Stimulated activated naive CD8-positive, alpha-beta T cell treated with anti-CD3 and anti-CD28 coated beads, Interleukin-15, Interleukin-2, amounts not matched to agents 100 ng/mL and 50 ng/mL, for 24 hours (primary cell): Measurements from ENCODE around the gene EIPR1.

Source experiments
- H3K27ac Mint-ChIP-seq: one replicate; pipeline ENCODE4 v1.8.0; 2021; ENCODE audit warnings: mild to moderate bottlenecking, mixed read lengths
- H3K27me3 Mint-ChIP-seq: one replicate; pipeline ENCODE4 v1.8.0; 2021; ENCODE audit warnings: mixed read lengths
- H3K36me3 Mint-ChIP-seq: one replicate; pipeline ENCODE4 v1.8.0; 2021; ENCODE audit warnings: low read depth, mixed read lengths
- H3K4me1 Mint-ChIP-seq: one replicate; pipeline ENCODE4 v1.8.0; 2021; ENCODE audit warnings: low read depth, mixed read lengths
- H3K4me3 Mint-ChIP-seq: one replicate; pipeline ENCODE4 v1.8.0; 2021; ENCODE audit warnings: mild to moderate bottlenecking, mixed read lengths
- H3K9me3 Mint-ChIP-seq: one replicate; pipeline ENCODE4 v1.8.0; 2021; ENCODE audit warnings: mixed read lengths

Gene EIPR1

DNA sequence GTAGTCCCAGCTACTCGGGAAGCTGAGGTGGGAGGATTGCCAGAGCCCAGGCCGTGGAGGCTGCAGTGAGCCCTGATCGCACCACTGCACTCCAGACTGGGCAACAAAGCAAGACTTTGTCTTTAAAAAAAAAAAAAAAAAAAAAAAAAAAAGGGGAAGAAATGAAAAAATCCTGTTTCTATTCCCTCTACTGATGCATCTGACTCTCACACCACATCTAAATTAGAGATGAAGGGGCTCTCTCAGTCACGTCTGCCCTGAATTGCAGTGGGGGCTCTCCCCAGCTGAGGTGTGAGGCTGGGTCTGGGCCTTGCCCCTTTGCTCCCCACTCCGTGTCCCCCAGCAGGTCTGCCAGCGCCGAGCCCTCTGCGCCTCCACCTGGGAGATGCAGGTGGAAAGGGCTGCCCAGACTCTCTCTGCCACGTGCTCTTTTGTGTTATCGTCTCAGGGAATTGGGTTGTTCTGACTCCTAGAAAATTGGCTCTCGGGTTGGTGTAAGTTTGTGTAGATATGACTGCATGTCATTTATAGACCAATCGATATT lies 32.1 kb upstream of the EIPR1 start:
- no peaks in the 10 kb centered on the region for H3K9me3 Mint-ChIP-seq
- peaks cover 39% of the 10 kb centered on the region for H3K36me3 Mint-ChIP-seq
- H3K27me3 Mint-ChIP-seq: no peaks in the 10 kb centered on the region
- no peak overlapping the region for H3K4me3 Mint-ChIP-seq
- peaks cover 5% of the 10 kb centered on the region for H3K4me1 Mint-ChIP-seq
- peak overlapping the region; percentile 65 for H3K27ac Mint-ChIP-seq

DNA sequence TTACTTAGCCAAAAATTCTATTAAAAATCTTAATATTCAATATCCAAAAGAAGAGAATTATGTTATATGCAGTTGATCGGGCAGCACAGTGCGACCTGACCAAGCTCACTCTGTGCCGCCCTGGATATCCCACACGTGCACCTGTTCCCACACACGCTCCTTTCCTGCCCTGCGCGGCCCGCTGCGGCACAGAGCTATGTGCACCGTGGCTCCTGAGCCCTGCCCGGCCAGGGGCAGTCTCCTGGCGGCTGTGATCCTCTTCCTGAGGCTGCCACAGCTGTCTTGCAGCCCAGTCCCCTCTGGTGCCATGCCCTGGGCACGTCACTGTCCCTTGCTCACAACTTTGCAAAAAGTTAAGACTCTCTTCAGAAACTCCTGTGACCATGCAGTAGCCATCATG lies 31.2 kb upstream of the EIPR1 start:
- H3K27ac Mint-ChIP-seq: no peak overlapping the region
- peaks cover 6% of the 10 kb centered on the region for H3K4me1 Mint-ChIP-seq

GRCh38 chr2:3406501-3406900 lies 28.9 kb upstream of the EIPR1 start:
- no peak overlapping the region for H3K27ac Mint-ChIP-seq
- H3K4me3 Mint-ChIP-seq: no peak overlapping the region
- no peaks in the 10 kb centered on the region for H3K27me3 Mint-ChIP-seq

More for the DNA sequence above, 31.2 kb upstream of the EIPR1 start:
- H3K27me3 Mint-ChIP-seq: no peaks in the 10 kb centered on the region
- peaks cover 45% of the 10 kb centered on the region for H3K36me3 Mint-ChIP-seq
- H3K9me3 Mint-ChIP-seq: no peaks in the 10 kb centered on the region
- no peak overlapping the region for H3K4me3 Mint-ChIP-seq

GRCh38 chr2:3405876-3406275 lies 28.3 kb upstream of the EIPR1 start:
- Mint-ChIP-seq H3K9me3 (no peaks in the 10 kb centered on the region), H3K4me3 (no peak overlapping the region), H3K27me3 (no peaks in the 10 kb centered on the region), H3K36me3 (peaks cover 50% of the 10 kb centered on the region), H3K4me1 (peaks cover 11% of the 10 kb centered on the region), H3K27ac (no peak overlapping the region)

More at GRCh38 chr2:3406501-3406900, 28.9 kb upstream of the EIPR1 start:
- Mint-ChIP-seq H3K4me1 (peaks cover 11% of the 10 kb centered on the region), H3K36me3 (peaks cover 54% of the 10 kb centered on the region), H3K9me3 (no peaks in the 10 kb centered on the region)

DNA sequence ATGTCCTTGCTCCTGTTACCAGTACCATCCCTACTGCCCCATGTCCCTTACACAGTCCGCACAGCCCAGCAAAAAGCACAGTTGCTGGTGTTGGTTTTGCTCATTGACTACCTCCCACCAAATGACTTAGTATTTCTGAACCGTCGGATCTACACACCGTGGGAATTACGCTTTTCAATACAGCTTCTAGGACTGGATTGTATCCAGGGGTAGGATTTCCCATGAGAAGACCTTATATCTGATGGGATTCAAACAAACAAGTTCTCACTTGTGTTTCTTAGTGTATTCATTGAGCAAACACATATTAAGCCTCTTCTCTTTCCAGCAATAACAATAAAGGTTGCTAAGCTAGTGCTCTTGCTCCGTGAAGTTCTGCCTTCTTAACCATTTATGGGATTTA lies 27.7 kb upstream of the EIPR1 start:
- H3K27me3 Mint-ChIP-seq: no peaks in the 10 kb centered on the region
- H3K27ac Mint-ChIP-seq: no peak overlapping the region
- H3K36me3 Mint-ChIP-seq: peaks cover 56% of the 10 kb centered on the region
- H3K4me1 Mint-ChIP-seq: peaks cover 11% of the 10 kb centered on the region
- no peaks in the 10 kb centered on the region for H3K9me3 Mint-ChIP-seq
- no peak overlapping the region for H3K4me3 Mint-ChIP-seq

DNA sequence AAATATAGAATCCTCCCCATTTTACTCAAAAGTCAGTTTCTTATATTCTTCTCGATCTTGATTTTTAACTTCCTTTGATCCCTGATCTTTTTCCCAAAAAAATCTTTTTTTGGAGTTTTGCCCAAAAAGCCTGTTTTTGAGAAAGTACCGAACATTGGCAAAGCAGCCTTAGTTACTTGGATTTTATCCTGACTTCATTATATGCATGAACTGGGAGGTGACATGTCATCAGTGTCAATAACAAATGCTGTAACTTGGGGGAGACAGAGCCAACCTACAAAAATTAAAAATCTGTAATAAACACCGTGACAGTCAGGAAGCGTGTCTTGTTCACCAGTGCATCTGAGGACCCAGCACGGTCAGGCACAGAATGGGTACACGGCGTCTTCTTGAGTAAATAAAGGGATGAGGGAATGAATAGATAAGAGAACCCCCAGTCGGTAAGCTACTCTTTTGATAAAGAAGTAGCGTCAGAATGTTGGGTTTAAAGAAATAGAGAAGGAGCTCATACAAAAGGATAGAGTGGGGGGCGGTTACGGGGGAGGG lies 26.8 kb upstream of the EIPR1 start:
- peaks cover 6% of the 10 kb centered on the region for H3K4me1 Mint-ChIP-seq
- H3K9me3 Mint-ChIP-seq: no peaks in the 10 kb centered on the region
- no peak overlapping the region for H3K4me3 Mint-ChIP-seq
- H3K27ac Mint-ChIP-seq: no peak overlapping the region
- H3K27me3 Mint-ChIP-seq: no peaks in the 10 kb centered on the region
- peaks cover 51% of the 10 kb centered on the region for H3K36me3 Mint-ChIP-seq

DNA sequence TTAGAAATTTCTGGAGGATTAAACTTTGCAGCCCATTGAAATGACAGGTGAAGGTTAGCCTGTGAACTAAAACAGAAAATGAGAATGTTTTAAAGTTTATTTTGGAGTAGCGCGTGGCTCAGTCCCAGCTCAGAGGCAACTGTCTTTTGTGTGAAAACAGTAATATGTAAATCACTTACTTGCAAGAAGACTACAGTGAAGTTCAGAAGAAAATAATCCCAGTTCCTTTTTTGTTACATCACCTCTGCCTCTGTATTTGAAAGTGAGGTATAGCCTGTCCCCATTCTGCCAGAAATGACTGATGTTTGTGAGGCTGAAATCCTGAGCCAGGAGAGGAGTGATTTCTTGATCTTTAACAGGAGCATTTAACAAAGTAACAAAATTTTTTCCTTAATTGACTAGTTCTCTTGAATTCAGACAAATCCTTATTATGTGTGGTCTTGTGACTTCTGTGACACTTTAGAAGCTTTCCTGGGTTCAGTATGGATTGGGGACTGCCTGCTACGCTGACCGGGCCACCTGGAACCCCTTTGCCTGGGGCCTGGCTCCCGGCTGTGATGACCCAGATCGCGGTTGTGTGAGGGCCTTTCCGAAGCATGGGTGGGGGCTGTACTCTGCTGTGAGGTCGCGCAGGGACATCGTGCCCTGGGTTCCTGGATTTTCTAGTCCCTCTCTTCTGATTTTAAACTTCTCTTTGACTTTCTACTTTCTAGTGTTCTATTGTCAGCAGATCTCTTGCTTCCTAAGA lies 26.1 kb upstream of the EIPR1 start:
- Mint-ChIP-seq H3K4me1 (peaks cover 6% of the 10 kb centered on the region), H3K27me3 (no peaks in the 10 kb centered on the region), H3K36me3 (peaks cover 52% of the 10 kb centered on the region), H3K4me3 (no peak overlapping the region), H3K9me3 (no peaks in the 10 kb centered on the region), H3K27ac (no peak overlapping the region)

DNA sequence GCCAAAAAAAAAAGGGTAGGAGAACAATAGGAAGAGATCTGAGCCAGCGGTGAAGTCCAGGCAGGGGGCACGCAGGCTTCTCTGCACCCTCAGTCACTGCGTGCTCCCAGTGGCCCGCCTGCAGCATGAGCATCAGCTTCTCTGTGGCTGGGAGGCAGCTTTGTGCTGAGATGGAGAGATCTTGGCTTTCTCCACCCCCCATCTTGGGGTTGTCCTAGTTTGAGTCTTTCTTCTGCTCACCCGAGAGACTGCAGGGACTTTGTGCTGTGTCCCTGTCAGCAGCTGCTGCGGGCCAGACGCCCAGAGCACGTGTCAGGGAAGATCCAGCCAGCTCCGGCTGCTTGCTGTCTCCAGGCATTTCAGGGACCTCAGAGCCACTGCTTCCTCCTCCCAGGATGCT lies 22.2 kb upstream of the EIPR1 start:
- H3K4me1 Mint-ChIP-seq: peaks cover 6% of the 10 kb centered on the region
- no peaks in the 10 kb centered on the region for H3K27me3 Mint-ChIP-seq
- H3K4me3 Mint-ChIP-seq: no peak overlapping the region
- peaks cover 12% of the 10 kb centered on the region for H3K9me3 Mint-ChIP-seq
- H3K27ac Mint-ChIP-seq: no peak overlapping the region
- peaks cover 78% of the 10 kb centered on the region for H3K36me3 Mint-ChIP-seq

- peaks cover 6% of the 10 kb centered on the region for H3K4me1 Mint-ChIP-seq
- H3K4me3 Mint-ChIP-seq: no peak overlapping the region
- no peak overlapping the region for H3K27ac Mint-ChIP-seq
- H3K36me3 Mint-ChIP-seq: peaks cover 78% of the 10 kb centered on the region
- peaks cover 14% of the 10 kb centered on the region for H3K9me3 Mint-ChIP-seq
- no peaks in the 10 kb centered on the region for H3K27me3 Mint-ChIP-seq
These were observed 21.8 kb upstream of the EIPR1 start for GRCh38 chr2:3399381-3399780.

GRCh38 chr2:3398857-3399256 lies 21.2 kb upstream of the EIPR1 start:
- Mint-ChIP-seq H3K9me3 (peaks cover 14% of the 10 kb centered on the region), H3K27me3 (no peaks in the 10 kb centered on the region), H3K36me3 (peaks cover 78% of the 10 kb centered on the region), H3K4me1 (peaks cover 6% of the 10 kb centered on the region), H3K27ac (no peak overlapping the region), H3K4me3 (no peak overlapping the region)

- Mint-ChIP-seq H3K4me3 (no peak overlapping the region), H3K9me3 (peaks cover 14% of the 10 kb centered on the region), H3K4me1 (no peaks in the 10 kb centered on the region), H3K27ac (no peak overlapping the region), H3K36me3 (peaks cover 80% of the 10 kb centered on the region), H3K27me3 (no peaks in the 10 kb centered on the region)
These were observed 19.4 kb upstream of the EIPR1 start for GRCh38 chr2:3396920-3397559.

- no peak overlapping the region for H3K27ac Mint-ChIP-seq
- H3K27me3 Mint-ChIP-seq: no peaks in the 10 kb centered on the region
- H3K4me3 Mint-ChIP-seq: no peak overlapping the region
- peaks cover 18% of the 10 kb centered on the region for H3K9me3 Mint-ChIP-seq
- H3K36me3 Mint-ChIP-seq: peaks cover 77% of the 10 kb centered on the region
- peaks cover 11% of the 10 kb centered on the region for H3K4me1 Mint-ChIP-seq
These were observed 14.6 kb upstream of the EIPR1 start for GRCh38 chr2:3392216-3392615.

DNA sequence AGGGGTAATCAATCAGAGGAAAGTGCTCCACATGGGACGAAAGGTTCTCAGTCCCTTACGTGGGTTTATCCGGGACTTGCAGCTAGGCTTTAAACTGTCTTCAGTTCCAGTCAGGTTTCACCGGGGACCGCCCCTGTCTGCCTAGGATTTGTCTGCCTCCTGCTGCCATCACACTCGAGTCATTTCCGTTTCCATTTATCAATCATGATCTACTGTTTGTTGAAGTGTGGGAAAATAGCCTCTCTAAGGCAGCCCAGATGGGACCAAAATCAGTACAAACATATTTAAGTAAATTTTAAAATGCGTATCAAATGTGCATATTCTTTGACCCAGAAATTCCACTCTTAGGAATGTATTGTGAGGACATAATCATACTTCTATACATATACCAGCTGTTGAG lies 12.4 kb upstream of the EIPR1 start:
- no peak overlapping the region for H3K27ac Mint-ChIP-seq
- peaks cover 60% of the 10 kb centered on the region for H3K36me3 Mint-ChIP-seq
- peaks cover 9% of the 10 kb centered on the region for H3K9me3 Mint-ChIP-seq
- H3K4me1 Mint-ChIP-seq: peaks cover 11% of the 10 kb centered on the region
- no peaks in the 10 kb centered on the region for H3K27me3 Mint-ChIP-seq
- H3K4me3 Mint-ChIP-seq: no peak overlapping the region

DNA sequence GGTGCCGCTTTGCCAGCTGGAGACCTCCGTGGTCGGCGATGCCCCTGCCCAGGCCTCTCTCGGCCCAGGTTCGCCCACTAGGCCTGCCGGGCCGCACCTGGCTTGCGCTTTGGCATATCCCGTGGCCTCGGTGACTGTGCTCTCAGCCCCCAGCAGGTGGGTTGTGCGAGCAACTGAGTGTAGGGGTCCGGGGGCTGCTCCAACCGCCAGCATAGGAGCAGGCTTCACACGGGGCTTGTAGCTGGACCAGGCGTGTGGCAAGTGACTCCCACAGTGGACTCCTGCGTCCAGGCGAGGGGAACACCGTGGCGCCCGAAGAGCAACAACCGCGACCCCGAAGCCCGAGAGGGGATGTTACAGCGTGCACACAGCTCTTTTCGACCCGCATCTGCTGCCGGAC lies 11.6 kb upstream of the EIPR1 start:
- Mint-ChIP-seq H3K36me3 (peaks cover 52% of the 10 kb centered on the region), H3K9me3 (peaks cover 5% of the 10 kb centered on the region), H3K27me3 (no peaks in the 10 kb centered on the region), H3K4me1 (peaks cover 11% of the 10 kb centered on the region), H3K4me3 (no peak overlapping the region), H3K27ac (no peak overlapping the region)

DNA sequence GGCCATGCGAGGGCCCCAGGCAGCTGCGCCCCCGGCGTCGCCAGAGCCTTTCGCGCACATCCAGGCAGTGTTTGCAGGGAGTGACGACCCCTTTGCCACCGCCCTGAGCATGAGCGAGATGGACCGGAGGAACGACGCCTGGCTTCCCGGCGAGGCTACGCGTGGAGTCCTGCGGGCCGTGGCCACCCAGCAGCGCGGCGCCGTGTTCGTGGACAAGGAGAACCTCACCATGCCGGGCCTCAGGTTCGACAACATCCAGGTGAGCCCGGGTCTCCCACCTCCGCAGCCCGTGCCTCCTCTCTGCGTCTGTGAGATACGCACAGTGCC lies 10.8 kb upstream of the EIPR1 start:
- H3K4me3 Mint-ChIP-seq: no peak overlapping the region
- no peaks in the 10 kb centered on the region for H3K27me3 Mint-ChIP-seq
- H3K27ac Mint-ChIP-seq: no peak overlapping the region
- H3K9me3 Mint-ChIP-seq: peaks cover 5% of the 10 kb centered on the region
- H3K4me1 Mint-ChIP-seq: peaks cover 11% of the 10 kb centered on the region
- peaks cover 52% of the 10 kb centered on the region for H3K36me3 Mint-ChIP-seq
